Hypothalamus (tissue), 51 donors: ENCODE data around the gene METRN.

Source experiments
- DNase-seq, 51 donors: peaks; one replicate each; lab custom pipeline; 2025; lab: John Stamatoyannopoulos, UW

METRN gene

GRCh38 chr16:714558-715476 is at the start of gene METRN:
TSS of gene METRN (plus strand) at chr16:715118. CDS start at chr16:715290, 172 bp downstream.
- DNase-seq = peak in 50 of 51 donors; percentile 41 to 96 (median 85)

DNA sequence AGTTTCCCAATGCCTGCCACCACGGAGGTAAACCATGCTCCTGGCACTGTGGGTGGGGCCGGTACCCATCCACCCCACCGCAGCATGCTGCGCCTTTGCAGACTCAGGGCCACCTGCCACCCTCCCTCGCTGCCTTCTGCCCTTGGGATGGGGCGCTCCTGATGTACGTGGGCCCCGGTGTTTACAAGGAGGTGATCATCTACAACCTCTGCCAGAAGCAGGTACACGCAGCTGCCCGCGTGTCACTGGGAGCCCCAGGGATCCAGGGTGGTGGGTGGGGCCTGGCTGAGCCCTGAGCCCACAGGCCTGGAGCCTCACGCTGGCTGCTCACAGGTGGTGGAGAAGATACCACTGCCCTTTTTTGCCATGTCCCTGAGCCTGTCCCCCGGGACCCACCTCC is 48.3 kb upstream of the METRN start:
- no peak for DNase-seq

DNA sequence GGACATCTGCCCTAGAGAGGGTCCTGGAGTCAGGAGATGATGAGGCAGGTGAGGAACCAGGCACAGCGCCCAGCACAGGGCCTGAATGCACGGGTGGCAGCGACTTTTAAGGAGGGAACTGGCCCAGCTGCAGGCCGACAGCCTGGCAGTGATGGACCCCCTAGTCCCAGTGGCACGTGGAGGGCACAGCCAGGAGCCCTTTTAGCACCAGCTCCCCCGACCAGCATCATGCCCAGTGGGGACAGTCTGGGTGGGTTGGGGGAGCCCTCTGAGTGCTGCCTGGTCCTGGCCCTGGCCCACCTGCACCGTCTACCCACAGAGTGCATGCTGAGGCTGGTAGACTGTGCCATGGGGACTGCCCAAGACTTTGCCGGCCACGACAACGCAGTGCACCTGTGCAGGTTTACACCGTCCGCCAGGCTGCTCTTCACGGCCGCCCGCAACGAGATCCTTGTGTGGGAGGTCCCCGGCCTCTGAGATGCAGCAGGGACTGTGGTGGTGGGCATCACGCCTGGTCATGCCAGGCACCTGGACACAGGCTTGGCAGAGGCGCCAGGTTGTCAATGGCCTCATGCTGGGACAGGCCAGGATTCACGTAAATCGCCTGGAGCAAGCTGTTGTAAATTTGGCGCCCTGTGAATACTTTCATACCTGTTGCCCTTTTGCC is 47.7 kb upstream of the METRN start:
- DNase-seq = no peak

GRCh38 chr16:667780-668518 is 47.0 kb upstream of the METRN start, which contains the start of gene RHOT2:
TSS of gene RHOT2 (plus strand) at chr16:668132. CDS start at chr16:668200, 68 bp downstream.
- DNase-seq = peak; percentile 17 to 96 (median 84)

DNA sequence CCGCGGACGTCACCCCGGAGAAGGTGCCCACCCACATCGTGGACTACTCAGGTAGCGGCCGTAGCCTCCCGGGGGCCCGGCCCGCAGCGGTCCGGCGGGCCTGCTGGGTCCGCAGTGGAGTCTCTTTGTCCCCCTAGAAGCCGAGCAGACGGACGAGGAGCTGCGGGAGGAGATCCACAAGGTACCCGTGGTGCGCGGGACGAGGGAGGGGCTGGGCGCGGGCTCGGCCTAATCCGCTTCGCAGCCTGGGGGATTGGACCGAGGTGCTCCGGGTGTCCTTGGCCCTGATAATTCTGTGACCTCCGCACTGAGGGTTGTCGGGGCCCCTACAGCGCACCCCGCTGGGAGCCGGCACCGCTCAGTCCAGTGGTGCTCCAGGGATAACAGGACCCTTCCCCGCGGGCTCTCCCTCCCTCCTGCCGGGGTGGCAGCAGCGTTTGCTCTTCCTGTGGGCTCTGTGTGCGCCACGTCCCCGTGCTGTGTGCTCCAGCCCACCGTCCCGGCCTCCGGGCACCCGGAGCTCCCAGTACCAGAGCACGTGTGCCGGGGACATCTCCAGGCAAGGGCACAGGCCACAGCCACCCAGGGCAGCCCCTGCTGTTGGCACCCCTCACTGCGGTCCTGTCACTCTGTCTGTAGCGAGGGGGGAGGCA is 46.3 kb upstream of the METRN start:
- DNase-seq = peak in 1 of 51 donors; percentile 28

- DNase-seq = no peak
Observed at GRCh38 chr16:669666-670065, 45.3 kb upstream of the METRN start.

GRCh38 chr16:670485-671352 is 44.2 kb upstream of the METRN start:
- DNase-seq = no peak

- DNase-seq = no peak
Observed at GRCh38 chr16:671353-672131, 43.4 kb upstream of the METRN start.

- DNase-seq = no peak
Observed at GRCh38 chr16:672371-672770, 42.5 kb upstream of the METRN start.

GRCh38 chr16:672851-673250 is 42.1 kb upstream of the METRN start:
- DNase-seq = no peak

DNA sequence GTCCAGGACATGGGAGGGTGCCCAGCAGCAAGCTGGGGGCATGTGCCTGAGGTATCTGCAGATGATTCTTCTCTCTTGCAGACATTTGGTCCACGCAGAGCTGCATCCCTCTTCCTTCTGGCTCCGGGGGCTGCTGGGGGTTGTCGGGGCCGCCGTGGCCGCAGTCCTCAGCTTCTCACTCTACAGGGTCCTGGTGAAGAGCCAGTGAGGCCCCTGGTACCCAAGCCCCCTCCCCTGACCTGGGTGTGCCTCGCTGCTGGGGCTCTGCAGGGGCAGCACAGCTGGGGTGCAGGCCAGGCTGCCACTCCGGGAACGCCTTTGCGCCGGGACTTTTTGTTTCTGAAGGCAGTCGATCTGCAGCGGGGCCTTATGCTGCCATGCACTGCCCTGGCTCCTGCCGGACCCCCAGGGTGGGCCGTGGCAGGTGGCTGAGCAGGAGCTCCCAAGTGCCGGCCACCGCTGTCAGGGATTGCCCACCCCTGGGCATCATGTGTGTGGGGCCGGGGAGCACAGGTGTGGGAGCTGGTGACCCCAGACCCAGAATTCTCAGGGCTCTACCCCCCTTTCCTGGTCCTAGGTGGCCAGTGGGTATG is 41.4 kb upstream of the METRN start:
- no peak for DNase-seq

- no peak for DNase-seq
Observed at GRCh38 chr16:674214-674881, 40.6 kb upstream of the METRN start.

DNA sequence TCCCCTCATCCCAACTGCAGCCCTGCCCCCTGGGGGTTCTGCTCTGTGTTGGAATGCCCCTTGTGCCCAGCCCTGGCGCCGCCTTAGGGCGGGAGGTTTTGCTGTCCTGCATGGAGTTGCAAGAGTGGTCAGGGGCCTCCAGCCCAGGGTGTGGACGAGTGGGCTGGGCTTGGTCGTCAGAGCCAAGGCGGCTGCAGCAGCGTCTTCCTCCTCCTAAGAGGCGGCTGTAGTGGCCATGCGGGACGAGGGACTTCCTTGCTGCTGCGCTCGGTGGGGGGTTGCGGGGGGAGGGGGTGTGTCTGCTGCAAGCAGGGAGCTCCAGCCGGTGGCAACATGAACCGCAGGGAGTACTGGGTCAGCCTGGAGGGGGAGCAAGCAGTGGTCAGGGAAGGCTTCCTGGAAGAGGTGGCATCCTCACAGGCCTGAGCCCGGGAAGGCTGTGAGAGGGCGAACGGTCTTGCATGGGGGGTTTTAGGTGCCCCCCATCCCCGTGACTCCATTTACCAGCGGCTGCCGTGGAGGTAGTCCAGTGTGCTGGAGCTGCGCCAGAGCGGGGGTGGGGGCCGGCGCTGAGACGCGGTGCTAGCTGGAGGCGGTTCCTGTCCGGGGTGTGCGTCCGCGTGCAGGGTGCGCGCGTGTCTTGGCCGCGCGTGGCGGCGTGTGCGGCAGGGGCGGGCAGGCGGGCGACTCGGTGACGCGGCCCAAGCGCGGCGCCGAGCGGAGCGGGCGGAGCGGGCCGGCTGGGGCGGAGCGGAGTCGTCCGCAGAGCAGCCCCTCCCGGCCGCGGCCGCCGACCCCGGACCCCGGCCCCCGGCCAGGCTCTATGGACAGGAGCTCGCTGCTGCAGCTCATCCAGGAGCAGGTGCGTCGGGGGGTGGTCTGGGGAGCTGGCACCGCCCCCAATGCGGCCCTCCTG is 39.7 kb upstream of the METRN start, which contains the start of gene RHBDL1:
RHBDL1 (plus strand) TSS at position 704 of the 916 bp plus-strand sequence; CDS start at position 824, 120 bp downstream.
- DNase-seq = peak in 30 of 51 donors; percentile 9 to 66 (median 36)

GRCh38 chr16:675884-676564 is 38.9 kb upstream of the METRN start:
- DNase-seq = peak in 1 of 51 donors; percentile 23

DNA sequence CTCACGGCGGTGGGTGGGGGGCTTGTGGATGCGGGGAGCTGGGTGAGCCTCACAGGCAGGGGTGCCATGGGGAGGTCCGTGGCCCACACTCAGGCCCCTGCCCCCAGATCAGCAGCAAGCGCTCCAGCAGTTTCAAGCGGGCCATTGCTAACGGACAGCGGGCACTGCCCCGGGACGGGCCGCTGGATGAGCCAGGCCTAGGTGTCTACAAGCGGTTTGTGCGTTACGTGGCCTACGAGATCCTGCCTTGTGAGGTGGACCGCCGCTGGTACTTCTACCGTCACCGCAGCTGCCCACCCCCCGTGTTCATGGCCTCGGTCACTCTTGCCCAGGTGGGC is 38.4 kb upstream of the METRN start:
- no peak for DNase-seq

GRCh38 chr16:676913-677312 is 38.0 kb upstream of the METRN start:
- no peak for DNase-seq
